ENCODE data around the gene CEP162. TPM values are rescaled to one million over a fixed set of nuclear protein-coding genes. Genes with fewer than 3 reads are reported as not detected.

CEP162 gene
- total RNA-seq, 4 donors from 2014 or later = 15.0 to 23.2 (median 18.5) TPM

GRCh38 chr6:84078335-84078734 is 149.1 kb downstream of the CEP162 start:
- DNase-seq = no peak
- no peaks in the 10 kb centered on the region for H3K27me3 ChIP-seq
- no peak overlapping the region for H3K27ac ChIP-seq
- intact Hi-C loops (cut with DNase I) = no loop called here
- TF ChIP-seq CTCF (IDR thresholded peaks at IDR 0.05) (no peak), POLR2A (IDR thresholded peaks at IDR 0.05) (no peak)
- no peaks in the 10 kb centered on the region for H3K36me3 ChIP-seq
- H3K4me1 ChIP-seq = no peaks in the 10 kb centered on the region
- 29 to 62% methylated on average over 1 of the region's 1 CpG for WGBS, 2 donors
- no peak overlapping the region for H3K4me3 ChIP-seq (replicated peaks in 1 of 3)
- no peaks in the 10 kb centered on the region for H3K9me3 ChIP-seq

- no peaks in the 10 kb centered on the region for H3K27me3 ChIP-seq
- no peak for DNase-seq
- TF ChIP-seq CTCF (IDR thresholded peaks at IDR 0.05) = no peak
- no peak for TF ChIP-seq POLR2A (IDR thresholded peaks at IDR 0.05)
- no peaks in the 10 kb centered on the region for H3K9me3 ChIP-seq
- H3K4me3 ChIP-seq (replicated peaks in 1 of 3) = no peak overlapping the region
- H3K27ac ChIP-seq = no peak overlapping the region
- 77 to 81% methylated on average over 2 of the region's 2 CpGs for WGBS, 2 donors
- intact Hi-C loops (cut with DNase I) = no loop called here
- no peaks in the 10 kb centered on the region for H3K4me1 ChIP-seq
- no peaks in the 10 kb centered on the region for H3K36me3 ChIP-seq
Measured at GRCh38 chr6:84077645-84078044, 149.8 kb downstream of the CEP162 start.

GRCh38 chr6:84074988-84075781 is 152.3 kb downstream of the CEP162 start:
- intact Hi-C loops (cut with DNase I) = no loop called here
- H3K4me1 ChIP-seq = no peaks in the 10 kb centered on the region

More at GRCh38 chr6:84074988-84075781, 152.3 kb downstream of the CEP162 start:
- TF ChIP-seq CTCF (IDR thresholded peaks at IDR 0.05) = no peak
- TF ChIP-seq POLR2A (IDR thresholded peaks at IDR 0.05) = no peak
- 51 to 57% methylated on average over 6 of the region's 6 CpGs for WGBS, 2 donors
- no peak overlapping the region for H3K4me3 ChIP-seq (replicated peaks in 1 of 3)
- H3K27me3 ChIP-seq = no peaks in the 10 kb centered on the region
- no peaks in the 10 kb centered on the region for H3K36me3 ChIP-seq
- no peaks in the 10 kb centered on the region for H3K9me3 ChIP-seq
- no peak for DNase-seq
- H3K27ac ChIP-seq = no peak overlapping the region

Other genes with a start within 250 kb of the CEP162 start
- gene MRAP2, start 193.9 kb downstream of the CEP162 start, total RNA-seq = 1 to 10 TPM in 1 of 4 donors, under 1 TPM in 2, not detected in 1; 0.33 to 1.5 (median 0.50) TPM

All from thyroid gland (tissue), 4 donors.